Measurements from ENCODE around the gene SHB. TPM values are rescaled to one million over a fixed set of nuclear protein-coding genes. Genes with fewer than 3 reads are reported as not detected.
A peak's percentile ranks its signal among the peaks of the same experiment; 100 is the strongest.

Gene SHB
- total and polyA plus RNA-seq, 2 donors (not counting 3 experiments of a cell fraction or from before 2014, with no cell fraction given) = 13.4 to 24.9 TPM

GRCh38 chr9:38036359-38037084 lies 32.5 kb downstream of the SHB start:
- Histone ChIP-seq H3K9me1 (replicated peaks; ENCODE audit: control insufficient read depth, extremely low read depth, insufficient read depth, low read length) (no peaks in the 10 kb centered on the region), H3K36me3 (ENCODE audit: control insufficient read depth in 2 of 2, extremely low read depth in 1 of 2, insufficient read depth in 2 of 2, low read length in 2 of 2) (no peaks in the 10 kb centered on the region), H4K20me1 (replicated peaks; ENCODE audit: control insufficient read depth, extremely low read depth, insufficient read depth, low read length) (no peaks in the 10 kb centered on the region), H3K4me1 (ENCODE audit: control insufficient read depth, extremely low read depth, insufficient read depth, low read length) (peaks cover 59% of the 10 kb centered on the region), H2AFZ (ENCODE audit: low read depth, low read length) (no peak overlapping the region), H3K27me3 (ENCODE audit: control insufficient read depth in 2 of 2, insufficient read depth in 2 of 2, low read length in 2 of 2) (no peaks in the 10 kb centered on the region), H3K4me3 (replicated peaks in 1 of 3; ENCODE audit: insufficient read depth in 1 of 3, low read depth in 1 of 3, low read length in 3 of 3) (no peak overlapping the region), H3K4me2 (ENCODE audit: insufficient read depth, low read length) (no peak overlapping the region), H3K27ac (ENCODE audit: insufficient read depth, low read depth, low read length) (peak overlapping the region; percentile 66), H3K79me2 (ENCODE audit: control insufficient read depth, insufficient read depth, low read length) (peaks cover 70% of the 10 kb centered on the region), H3K9ac (replicated peaks; ENCODE audit: extremely low read depth, insufficient read depth, low read length) (no peak overlapping the region), H3K9me3 (replicated peaks; ENCODE audit: control insufficient read depth, insufficient read depth, low read length) (no peaks in the 10 kb centered on the region)
- intact Hi-C loops (cut with micrococcal nuclease) (loop anchor here (1.0 kb wide), 1 partner anchor 10 kb away; no protein-coding TSS in a partner anchor), dilution Hi-C loops (cut with MboI; ENCODE audit: extremely low pct_ligation_motif_present, low sequenced_read_pairs) (no loop called here)
- DNase-seq (ENCODE audit: low read depth, low spot score) = no peak
- POLR2A ChIA-PET = no interaction called here
- CTCF ChIA-PET = interaction anchor here (0.9 to 3.4 kb wide), 9 partner anchors 10 to 123 kb away, joined by 3 to 12 read pairs (median 4); no protein-coding TSS in a partner anchor
- no TSS peak for BruUV-seq (replicated peaks)
- TF ChIP-seq POLR2A (IDR thresholded peaks at IDR 0.05; ENCODE audit: low read depth, low read length) (no peak), FOS (IDR thresholded peaks at IDR 0.05; ENCODE audit: borderline replicate concordance, insufficient read depth, low read length) (no peak), GATA2 (IDR thresholded peaks at IDR 0.05; ENCODE audit: insufficient read depth, insufficient read length, low read depth, low read length) (no peak), JUN (IDR thresholded peaks at IDR 0.05; ENCODE audit: borderline replicate concordance, insufficient read depth, insufficient read length, low read depth) (no peak), MYC (IDR thresholded peaks at IDR 0.05; ENCODE audit: low read depth, low read length) (no peak), MAX (IDR thresholded peaks at IDR 0.05; ENCODE audit: insufficient read depth, insufficient read length) (no peak), POLR2AphosphoS5 (IDR thresholded peaks at IDR 0.05; ENCODE audit: insufficient read depth, low read depth, low read length) (no peak), EZH2 (IDR thresholded peaks at IDR 0.05; ENCODE audit: borderline replicate concordance, low read depth, low read length, severe bottlenecking) (no peak)
- TF ChIP-seq, protein P1, sequence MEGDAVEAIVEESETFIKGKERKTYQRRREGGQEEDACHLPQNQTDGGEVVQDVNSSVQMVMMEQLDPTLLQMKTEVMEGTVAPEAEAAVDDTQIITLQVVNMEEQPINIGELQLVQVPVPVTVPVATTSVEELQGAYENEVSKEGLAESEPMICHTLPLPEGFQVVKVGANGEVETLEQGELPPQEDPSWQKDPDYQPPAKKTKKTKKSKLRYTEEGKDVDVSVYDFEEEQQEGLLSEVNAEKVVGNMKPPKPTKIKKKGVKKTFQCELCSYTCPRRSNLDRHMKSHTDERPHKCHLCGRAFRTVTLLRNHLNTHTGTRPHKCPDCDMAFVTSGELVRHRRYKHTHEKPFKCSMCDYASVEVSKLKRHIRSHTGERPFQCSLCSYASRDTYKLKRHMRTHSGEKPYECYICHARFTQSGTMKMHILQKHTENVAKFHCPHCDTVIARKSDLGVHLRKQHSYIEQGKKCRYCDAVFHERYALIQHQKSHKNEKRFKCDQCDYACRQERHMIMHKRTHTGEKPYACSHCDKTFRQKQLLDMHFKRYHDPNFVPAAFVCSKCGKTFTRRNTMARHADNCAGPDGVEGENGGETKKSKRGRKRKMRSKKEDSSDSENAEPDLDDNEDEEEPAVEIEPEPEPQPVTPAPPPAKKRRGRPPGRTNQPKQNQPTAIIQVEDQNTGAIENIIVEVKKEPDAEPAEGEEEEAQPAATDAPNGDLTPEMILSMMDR (IDR thresholded peaks at IDR 0.05; ENCODE audit: extremely low read depth in 1 of 2, insufficient read depth in 1 of 2, low read depth in 1 of 2, low read length in 2 of 2) = no peak
- no peak for FAIRE-seq

All from endothelial cell of umbilical vein (primary cell).